AG09319 (cell line): Measurements from ENCODE around the gene SARM1.
A peak's percentile ranks its signal among the peaks of the same experiment; 100 is the strongest.
"Not testable (repeated sequence)": the region's sequence is repeated elsewhere in the genome, so short reads cannot be mapped to it uniquely, and the experiment has no call there.

Experiments
- DNase-seq: peaks from one replicate; pipeline ENCODE4 v3.0.0-alpha.2; 2010; ENCODE audit warnings: low read depth; ENCODE audit errors: extremely low read depth
- TF ChIP-seq, protein P1 (sequence below): IDR thresholded peaks from 2 replicates; pipeline ENCODE4 v1.5.1; 2011; ENCODE audit warnings: low read depth, mild to moderate bottlenecking, inconsistent platforms, low read length, moderate library complexity

Gene SARM1

DNA sequence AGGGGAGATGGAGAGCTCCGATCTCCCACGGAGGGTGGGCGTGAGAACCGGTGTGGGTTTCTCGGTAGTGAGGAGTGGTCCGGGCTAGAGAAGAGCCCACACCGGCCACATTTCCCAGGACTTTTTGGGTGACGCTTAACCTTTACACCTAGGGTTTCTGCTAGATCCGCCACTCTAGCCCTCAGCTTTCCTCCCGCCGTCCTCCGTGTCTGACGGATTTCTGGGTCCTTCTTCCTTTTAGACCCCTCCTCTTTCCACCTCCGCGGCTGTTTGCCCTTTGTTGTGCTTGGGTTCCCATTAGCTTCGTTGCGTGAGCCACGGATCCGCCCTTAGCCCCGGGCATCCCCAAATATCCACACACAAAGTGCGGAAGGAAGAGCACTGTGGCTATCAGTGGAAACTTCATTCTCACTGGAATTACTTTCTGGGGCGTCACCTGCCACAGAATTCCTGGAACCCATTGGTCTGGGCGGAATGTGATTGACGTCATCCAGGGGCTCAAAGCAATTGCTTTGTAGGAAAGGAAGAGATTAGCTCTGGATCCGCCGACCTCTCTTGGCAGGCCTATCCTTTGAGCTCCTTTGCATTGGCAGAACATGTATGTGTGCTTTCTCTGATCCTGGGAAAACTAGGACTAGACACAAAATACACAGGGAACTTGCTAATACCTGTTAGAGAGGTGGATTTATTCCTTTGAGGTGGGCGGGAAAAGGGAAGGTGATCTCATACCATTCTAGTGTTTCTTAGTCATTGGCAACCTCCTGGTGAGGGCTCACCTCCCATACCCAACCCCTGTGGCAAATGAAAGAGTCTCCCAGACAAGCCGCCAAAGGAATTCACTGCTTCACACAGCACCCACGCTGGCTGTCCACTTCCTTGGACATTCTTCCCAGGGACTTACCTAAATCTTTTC, 35.3 kb upstream of the SARM1 start:
- TF ChIP-seq, protein P1, sequence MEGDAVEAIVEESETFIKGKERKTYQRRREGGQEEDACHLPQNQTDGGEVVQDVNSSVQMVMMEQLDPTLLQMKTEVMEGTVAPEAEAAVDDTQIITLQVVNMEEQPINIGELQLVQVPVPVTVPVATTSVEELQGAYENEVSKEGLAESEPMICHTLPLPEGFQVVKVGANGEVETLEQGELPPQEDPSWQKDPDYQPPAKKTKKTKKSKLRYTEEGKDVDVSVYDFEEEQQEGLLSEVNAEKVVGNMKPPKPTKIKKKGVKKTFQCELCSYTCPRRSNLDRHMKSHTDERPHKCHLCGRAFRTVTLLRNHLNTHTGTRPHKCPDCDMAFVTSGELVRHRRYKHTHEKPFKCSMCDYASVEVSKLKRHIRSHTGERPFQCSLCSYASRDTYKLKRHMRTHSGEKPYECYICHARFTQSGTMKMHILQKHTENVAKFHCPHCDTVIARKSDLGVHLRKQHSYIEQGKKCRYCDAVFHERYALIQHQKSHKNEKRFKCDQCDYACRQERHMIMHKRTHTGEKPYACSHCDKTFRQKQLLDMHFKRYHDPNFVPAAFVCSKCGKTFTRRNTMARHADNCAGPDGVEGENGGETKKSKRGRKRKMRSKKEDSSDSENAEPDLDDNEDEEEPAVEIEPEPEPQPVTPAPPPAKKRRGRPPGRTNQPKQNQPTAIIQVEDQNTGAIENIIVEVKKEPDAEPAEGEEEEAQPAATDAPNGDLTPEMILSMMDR = no peak
- peak; percentile 71 for DNase-seq

DNA sequence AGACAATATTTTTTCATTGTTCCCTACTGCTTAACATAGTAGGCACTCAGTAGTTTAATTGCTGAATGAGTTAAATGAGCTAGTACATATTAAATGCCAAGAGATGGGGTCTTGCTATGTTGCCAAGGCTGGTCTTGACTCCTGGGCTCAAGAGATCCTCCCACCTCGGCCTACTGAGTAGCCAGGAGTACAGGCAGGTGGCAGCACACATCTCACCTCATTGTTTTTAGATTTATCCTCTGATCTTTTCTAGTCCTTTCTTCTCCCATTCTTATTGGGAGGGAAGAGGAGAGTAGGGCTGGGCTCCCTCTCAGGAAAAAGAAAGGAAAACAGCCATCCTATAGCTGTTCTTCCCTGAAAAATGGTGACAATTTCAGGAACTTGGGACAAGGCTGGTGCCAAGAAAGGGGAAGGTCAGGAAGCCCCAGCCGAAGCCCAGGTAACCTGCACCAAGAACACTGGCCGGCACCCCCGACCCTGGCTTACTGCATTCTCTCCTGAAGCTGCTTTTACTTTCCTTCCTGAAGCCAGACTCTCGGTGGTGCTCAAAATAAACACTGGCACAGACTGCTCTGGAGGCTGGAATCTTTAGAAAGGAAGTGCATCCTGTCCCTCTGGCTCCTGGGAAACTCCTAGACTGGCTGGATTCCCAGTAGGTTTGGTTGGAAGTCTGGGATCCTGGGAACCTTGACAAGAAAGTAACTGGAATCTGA, 33.3 kb upstream of the SARM1 start:
- DNase-seq = no peak
- TF ChIP-seq, protein P1 = no peak

DNA sequence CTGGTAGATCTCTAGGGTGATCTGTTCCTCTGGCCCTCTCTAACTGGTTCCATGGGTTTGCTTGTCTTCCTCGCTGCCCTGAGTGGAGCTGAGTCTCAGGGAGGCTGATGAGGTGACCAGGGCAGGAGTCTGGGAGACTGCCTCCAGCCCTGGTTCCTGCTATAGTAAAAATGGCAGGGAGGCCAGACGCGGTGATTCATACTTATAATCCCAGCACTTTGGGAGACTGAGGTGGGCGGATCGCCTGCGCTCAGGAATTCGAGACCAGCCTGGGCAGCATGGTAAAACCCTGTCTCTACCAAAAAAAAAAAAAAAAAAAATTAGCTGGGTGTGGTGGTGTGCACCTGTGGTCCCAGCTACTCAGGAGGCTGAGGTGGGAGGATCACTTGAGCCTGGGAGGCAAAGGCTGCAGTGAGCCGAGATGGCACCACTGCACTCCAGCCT, 32.7 kb upstream of the SARM1 start:
- DNase-seq = not testable (repeated sequence)

DNA sequence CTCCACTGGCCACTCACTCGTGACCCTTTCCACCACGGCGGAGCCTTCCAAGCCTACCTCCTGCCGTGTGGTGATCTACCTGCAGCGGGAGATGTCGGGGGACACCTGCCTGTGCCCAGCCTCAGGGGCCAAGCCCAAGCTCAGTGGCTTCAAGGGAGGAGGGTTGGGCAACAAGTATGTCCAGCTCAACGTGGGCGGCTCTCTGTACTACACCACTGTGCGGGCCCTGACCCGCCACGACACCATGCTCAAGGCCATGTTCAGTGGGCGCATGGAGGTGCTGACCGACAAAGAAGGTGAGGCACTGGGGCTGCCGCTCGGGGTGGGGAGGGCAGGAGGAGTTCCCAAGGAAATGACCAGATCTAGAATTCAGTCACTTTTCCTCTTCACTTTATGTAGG, 32.1 kb upstream of the SARM1 start:
- no peak for DNase-seq

DNA sequence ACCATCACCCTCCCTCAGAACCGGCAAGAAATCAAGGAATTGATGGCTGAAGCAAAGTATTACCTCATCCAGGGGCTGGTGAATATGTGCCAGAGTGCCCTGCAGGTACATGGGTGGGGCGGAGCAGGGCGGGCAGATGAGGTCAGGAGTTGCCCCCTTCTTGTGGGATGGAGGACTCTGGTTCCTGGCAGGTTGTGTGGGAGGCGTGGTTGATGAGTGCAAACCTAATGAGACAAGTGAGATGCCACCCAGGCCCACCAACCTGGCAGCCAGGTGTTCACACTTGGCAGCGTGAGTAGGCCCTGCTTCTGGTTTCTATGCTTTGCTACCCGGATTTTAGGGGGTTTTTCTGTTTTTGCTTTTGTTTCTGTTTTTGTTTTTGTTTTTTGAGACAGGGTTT, 31.1 kb upstream of the SARM1 start:
- TF ChIP-seq, protein P1 = no peak
- DNase-seq = no peak

More for the DNA sequence above, 32.1 kb upstream of the SARM1 start:
- TF ChIP-seq, protein P1 = no peak

DNA sequence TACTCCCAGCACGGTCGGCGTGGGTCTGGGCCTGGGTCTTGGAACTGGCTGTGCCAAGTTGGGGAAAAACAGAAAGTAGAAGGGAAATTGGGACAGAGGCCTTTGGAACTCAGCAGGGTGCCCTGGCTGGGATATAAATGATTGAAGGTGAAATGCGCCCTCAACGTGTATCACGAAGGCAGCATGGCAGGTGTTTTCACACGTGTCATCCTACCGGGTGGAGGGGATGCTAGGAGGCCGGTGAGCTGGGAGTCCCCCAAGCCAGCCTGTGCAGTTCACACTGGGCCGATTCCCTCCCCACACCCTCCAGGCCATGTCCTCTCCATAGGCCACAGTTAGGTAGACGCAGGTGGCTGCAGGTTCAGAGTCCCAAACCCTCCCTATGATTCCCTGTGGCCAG, 30.0 kb upstream of the SARM1 start:
- DNase-seq = no peak
- TF ChIP-seq, protein P1 = no peak

DNA sequence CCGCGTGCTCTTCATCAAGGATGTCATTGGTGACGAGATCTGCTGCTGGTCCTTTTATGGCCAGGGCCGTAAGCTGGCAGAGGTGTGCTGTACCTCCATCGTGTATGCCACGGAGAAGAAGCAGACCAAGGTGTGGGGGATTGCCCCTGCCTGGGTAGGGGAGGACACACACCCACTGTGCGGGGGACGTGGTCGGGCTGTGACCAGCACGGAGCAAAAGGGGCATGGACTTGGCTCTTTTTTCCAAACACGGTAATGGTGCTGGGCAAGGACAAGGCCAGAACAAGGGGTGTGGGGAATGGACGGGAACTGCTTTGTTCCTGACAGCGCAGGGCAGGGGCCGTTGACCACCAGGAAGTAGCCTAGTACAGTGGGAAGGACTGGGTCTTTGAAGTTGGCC, 29.2 kb upstream of the SARM1 start:
- DNase-seq = no peak
- TF ChIP-seq, protein P1 = no peak
